Neural cell (in vitro differentiated cells): Measurements from ENCODE around the gene TMEM250.

Experiments
- CTCF ChIP-seq: fragments of 450-650 bp; IDR thresholded peaks from 2 replicates; pipeline ENCODE4 v1.5.1; 2014; ENCODE audit warnings: antibody characterized with exemption, mild to moderate bottlenecking, moderate library complexity; ENCODE audit not compliant: poor library complexity, severe bottlenecking
- EP300 ChIP-seq: fragments of 450-650 bp; conservative IDR thresholded peaks from 2 replicates; pipeline ENCODE4 v1.6.1; 2014; ENCODE audit warnings: antibody characterized with exemption, mild to moderate bottlenecking, moderate library complexity; ENCODE audit not compliant: poor library complexity, severe bottlenecking
- EZH2 ChIP-seq: fragments of 200-600, 300-800 bp; shearing (Covaris generic), sonication (generic); IDR thresholded peaks from 2 replicates; pipeline ENCODE4 v1.6.1; 2014; ENCODE audit warnings: antibody characterized with exemption, low read length, borderline replicate concordance, mild to moderate bottlenecking; ENCODE audit not compliant: insufficient read depth, poor library complexity, severe bottlenecking
- POLR2AphosphoS5 ChIP-seq: IDR thresholded peaks from 2 replicates; pipeline ENCODE4 v1.6.1; 2012
- RAD21 ChIP-seq: fragments of 450-650 bp; conservative IDR thresholded peaks from 2 replicates; pipeline ENCODE4 v1.6.1; 2014; ENCODE audit warnings: antibody characterized with exemption, mild to moderate bottlenecking, moderate library complexity

GRCh38 chr9:136147890-136148714 lies 29.4 kb upstream of the TMEM250 start:
- TF ChIP-seq CTCF (no peak), POLR2AphosphoS5 (no peak), EP300 (no peak), RAD21 (no peak), EZH2 (no peak)
